ENCODE results near the gene GABARAPL2.

DNA sequence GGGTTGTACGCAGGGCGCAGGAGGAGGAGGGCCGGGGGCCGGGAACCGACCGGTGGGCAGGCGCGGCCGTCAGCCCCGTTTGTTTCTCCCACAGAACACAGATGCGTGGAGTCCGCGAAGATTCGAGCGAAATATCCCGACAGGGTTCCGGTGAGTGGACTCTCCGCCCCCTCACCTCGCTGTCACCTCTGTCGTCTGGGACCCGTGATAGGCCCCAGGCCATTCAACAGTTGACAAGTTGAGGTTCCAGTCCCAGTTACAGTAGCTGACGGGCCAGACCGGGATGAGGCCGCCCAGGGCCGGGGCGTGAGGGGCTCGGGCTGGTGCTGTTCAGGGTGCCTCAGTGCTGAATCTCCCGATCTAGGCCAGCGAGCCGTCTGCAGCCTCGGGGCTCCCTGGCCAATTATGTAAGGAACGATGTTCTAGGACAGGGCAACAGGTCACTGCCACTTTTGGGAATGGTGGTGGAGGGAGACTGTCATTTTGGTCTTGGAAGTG lies 628 bp downstream of the GABARAPL2 start:
- no peak for TF ChIP-seq SUZ12 (IDR thresholded peaks at IDR 0.05; ENCODE audit: extremely low read depth, insufficient read depth, insufficient read length)
- TF ChIP-seq ZNF274 (IDR thresholded peaks at IDR 0.05; ENCODE audit: low read depth, low read length) = no peak
- no peak for TF ChIP-seq YY1 (IDR thresholded peaks at IDR 0.05; ENCODE audit: insufficient read depth, insufficient read length)

Measured in NT2/D1 (cell line).